Skin of body (tissue), 3 donors: Measurements from ENCODE around the gene SOX15. TPM values are rescaled to one million over a fixed set of nuclear protein-coding genes. Genes with fewer than 3 reads are reported as not detected.

ENCODE experiments used
- DNase-seq: peaks from one replicate; lab custom pipeline; 2025; lab: John Stamatoyannopoulos, UW
- small RNA-seq: library from RNA; depleted of rRNA; stranded (forward); fragments of <200 nt; gene quantifications from one replicate; pipeline ENCODE3, GENCODE V24; 2014; ENCODE audit warnings: low replicate concordance
- total RNA-seq: library from RNA; depleted of rRNA; stranded (reverse); fragments of >200 nt; gene quantifications from one replicate; pipeline ENCODE4 v1.2.3, GENCODE V29; 2014

Gene SOX15
- total RNA-seq, 1 donor from 2014 or later = 7.8 TPM

DNA sequence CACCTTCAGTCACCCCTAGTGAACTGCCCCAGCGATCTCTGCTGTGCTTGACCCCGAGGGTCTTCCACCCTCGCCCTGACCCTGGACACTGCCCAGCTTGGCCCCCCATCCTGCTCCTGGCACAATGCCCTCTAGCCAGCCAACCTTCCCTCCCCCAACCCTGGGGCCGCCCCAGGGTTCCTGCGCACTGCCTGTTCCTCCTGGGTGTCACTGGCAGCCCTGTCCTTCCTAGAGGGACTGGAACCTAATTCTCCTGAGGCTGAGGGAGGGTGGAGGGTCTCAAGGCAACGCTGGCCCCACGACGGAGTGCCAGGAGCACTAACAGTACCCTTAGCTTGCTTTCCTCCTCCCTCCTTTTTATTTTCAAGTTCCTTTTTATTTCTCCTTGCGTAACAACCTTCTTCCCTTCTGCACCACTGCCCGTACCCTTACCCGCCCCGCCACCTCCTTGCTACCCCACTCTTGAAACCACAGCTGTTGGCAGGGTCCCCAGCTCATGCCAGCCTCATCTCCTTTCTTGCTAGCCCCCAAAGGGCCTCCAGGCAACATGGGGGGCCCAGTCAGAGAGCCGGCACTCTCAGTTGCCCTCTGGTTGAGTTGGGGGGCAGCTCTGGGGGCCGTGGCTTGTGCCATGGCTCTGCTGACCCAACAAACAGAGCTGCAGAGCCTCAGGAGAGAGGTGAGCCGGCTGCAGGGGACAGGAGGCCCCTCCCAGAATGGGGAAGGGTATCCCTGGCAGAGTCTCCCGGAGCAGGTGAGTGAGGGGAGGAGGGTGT lies 31.2 kb downstream of the SOX15 start, which contains the start of gene TNFSF13:
Gene TNFSF13 (plus strand): TSS at position 207 of the 776 bp plus-strand sequence. CDS start 290 bp downstream, at position 497.
- no peak for DNase-seq

DNA sequence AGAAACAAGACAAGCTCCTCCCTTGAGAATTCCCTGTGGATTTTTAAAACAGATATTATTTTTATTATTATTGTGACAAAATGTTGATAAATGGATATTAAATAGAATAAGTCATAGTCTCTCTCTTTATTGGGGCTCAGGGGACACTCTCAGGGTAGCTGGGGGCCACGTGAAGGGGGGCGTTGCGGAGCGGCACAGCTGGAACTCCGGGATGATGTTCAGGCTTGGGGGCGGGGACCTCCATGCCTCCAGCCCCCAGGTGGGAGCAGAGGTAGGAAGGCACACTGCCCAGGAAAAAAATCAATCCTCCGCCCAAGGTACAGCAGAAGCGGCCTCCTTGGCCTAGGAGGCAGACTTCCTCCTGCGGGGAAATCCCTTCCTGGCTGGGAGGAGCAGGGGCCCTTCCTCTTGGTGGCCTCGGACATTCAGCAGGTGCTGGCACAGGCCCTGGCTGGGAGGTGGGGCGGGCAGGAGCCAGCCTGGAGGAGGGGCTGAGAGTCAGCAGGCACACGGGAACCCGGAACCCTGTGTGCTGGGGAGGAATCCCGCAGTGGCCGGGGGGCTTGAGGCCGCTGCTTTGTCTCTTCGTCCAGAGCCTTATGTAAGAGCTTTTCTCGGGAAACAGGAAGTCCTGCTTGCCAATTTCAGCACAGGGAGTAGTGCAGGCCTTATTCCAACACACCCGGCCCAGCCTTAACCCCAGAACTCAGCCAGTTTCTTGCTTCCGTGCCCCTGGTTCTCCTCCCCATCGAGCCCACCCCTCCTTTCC lies 31.9 kb downstream of the SOX15 start:
- peak; percentile 89 for DNase-seq

DNA sequence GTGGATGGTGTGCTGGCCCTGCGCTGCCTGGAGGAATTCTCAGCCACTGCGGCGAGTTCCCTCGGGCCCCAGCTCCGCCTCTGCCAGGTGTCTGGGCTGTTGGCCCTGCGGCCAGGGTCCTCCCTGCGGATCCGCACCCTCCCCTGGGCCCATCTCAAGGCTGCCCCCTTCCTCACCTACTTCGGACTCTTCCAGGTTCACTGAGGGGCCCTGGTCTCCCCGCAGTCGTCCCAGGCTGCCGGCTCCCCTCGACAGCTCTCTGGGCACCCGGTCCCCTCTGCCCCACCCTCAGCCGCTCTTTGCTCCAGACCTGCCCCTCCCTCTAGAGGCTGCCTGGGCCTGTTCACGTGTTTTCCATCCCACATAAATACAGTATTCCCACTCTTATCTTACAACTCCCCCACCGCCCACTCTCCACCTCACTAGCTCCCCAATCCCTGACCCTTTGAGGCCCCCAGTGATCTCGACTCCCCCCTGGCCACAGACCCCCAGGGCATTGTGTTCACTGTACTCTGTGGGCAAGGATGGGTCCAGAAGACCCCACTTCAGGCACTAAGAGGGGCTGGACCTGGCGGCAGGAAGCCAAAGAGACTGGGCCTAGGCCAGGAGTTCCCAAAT lies 32.6 kb downstream of the SOX15 start:
- DNase-seq = no peak

DNA sequence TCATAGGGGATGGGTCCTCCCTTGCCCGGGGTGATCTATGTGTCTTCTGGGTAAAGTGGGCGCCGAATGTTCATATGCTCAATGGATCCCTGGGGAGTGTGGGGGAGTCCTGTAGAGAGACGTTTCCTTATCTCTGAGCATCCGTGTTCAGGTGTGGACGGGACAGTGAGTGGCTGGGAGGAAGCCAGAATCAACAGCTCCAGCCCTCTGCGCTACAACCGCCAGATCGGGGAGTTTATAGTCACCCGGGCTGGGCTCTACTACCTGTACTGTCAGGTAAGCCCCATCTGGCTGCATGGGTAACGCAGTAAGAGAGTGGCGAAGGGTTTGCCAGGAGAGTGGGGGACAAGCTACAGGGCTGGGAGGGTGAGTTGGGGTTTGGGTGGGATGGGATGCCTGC lies 33.3 kb downstream of the SOX15 start:
- no peak for DNase-seq

DNA sequence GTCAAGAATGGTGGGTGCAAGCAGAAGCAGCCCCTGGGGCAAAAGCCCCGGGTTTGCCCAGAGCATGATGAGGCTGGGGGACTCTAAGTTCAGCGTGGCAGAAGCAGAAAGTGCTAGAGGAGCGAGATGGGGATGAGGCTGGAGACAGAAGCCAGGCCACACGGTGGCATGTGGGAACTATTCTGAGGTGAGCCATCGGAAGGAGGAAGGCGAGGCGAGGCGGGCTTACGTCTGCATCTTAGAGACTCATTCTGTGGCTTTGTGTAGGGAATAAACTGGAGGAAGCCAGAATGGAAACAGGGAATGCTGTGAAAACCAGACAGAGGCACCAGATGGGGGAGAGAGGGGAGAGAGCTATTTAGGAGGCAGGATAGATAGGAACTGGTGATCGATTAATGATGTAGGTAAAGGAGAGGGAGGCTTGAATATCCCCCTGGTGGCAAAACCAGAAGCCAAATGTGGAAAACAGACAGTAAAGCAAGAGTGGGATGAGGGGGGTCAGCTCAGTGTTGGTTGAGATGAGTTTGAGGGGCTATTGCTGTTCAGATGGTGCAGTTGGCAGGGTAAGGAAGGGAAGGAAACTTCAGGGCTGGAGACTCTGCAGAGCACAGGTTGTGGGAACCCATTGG lies 34.5 kb downstream of the SOX15 start:
- no peak for DNase-seq

DNA sequence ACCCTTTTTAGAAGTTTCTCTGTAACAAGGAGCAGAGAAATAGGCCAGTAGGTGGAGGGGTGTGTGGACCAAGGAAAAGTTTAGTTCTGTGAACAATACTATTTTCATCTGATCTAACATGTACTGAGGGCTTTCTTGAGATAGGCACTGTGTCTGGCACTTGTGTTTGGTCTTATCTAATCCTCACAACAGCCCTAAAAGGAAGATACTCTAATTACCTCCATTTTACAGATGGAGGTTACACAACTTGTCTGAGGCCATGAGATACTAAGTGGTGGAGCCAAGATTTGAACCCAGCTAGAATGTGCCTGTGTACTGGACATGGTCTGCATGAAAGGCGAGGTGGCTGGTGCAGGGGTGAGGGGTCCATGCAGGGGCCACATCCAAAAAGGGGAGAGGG lies 36.5 kb downstream of the SOX15 start:
- no peak for DNase-seq

DNA sequence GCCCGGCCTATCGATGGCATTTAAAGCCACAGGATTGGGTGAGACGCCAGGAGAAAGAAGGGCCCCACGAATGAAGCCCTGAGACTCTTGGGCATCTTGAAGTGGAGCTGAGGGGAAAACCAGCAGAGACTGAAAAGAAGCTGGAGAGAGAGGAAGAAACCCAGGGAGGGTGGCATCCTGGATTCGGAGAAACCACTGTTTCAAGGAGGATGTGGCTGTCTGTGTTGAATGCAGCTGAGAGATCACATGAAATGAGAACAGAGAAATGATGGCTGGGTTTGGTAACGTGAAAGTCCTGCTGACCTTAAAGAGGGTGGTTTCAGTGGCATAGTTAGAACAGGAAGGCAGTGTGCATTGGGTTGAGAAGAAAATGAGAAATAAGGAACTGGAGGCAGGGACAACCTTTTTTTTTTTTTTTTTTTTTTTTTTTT lies 37.3 kb downstream of the SOX15 start:
- peak; percentile 33 for DNase-seq

DNA sequence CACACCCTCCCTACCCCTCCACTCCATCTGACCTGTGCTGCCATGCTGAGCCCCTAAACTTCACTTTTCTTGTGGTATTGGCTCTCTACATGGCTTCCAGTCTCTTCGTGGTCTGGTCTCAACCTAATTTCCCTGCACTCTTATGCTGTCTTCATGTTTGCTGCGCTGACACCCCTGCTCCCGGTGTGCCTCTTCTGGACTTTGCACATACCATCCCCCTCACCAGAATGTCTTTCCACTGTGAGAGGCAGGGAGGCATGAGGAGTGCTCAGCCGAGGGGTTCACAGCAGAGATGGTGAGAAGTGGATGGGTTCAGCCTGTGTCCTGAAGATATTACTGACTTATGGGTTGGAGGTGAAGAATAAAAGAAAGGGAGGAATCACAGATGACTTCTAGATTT lies 38.5 kb downstream of the SOX15 start:
- DNase-seq = no peak

DNA sequence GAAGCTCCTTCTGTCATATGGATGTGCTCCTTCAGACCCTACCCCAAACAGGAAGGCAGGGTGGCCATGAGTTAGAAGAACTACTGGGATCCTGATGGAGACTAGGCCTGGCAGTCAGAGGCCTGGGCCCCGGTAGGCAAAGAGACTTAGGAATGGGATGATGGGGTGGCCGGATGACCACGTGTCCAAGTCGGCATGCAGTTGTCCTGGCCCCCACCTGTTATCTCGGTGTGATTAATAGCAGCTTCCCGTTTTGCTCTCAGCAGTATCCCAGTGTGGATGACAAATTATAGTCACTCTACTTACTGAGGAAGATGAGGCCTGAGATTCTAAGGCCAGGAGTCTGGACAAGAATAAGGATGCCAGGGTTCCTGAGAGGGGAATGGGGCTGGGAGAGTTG lies 39.5 kb downstream of the SOX15 start:
- DNase-seq = no peak

DNA sequence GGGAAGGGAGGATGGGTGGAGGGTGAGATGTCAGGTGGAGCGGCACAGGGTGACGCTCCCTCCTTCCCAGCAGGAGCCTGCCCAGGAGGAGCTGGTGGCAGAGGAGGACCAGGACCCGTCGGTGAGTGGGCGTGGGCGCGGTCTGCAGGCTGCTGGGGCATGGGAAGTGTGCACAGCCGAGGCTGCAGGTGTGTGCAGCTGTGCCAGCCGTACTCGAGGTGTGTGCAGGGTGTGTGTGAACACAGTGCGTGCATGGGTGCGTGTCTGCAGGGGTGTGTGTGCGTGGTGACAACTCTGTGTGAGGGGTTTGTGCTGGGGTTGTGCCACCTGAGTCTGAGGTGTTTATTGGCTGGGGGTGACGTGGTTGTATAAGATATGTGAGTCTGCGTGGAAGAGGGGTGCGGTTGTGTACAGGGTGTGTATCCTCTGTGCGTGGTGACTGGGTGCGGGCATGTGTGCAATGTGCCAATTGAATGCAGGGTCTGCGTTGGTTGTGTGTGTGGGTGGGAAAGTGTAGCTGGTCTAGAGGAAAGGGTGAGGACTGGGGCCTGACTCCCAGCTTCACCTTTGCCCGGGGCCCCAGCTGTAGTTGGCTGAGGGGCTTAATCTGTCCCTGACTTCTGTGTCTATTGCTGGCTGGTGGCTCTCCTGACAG lies 40.4 kb downstream of the SOX15 start:
- no peak for DNase-seq

DNA sequence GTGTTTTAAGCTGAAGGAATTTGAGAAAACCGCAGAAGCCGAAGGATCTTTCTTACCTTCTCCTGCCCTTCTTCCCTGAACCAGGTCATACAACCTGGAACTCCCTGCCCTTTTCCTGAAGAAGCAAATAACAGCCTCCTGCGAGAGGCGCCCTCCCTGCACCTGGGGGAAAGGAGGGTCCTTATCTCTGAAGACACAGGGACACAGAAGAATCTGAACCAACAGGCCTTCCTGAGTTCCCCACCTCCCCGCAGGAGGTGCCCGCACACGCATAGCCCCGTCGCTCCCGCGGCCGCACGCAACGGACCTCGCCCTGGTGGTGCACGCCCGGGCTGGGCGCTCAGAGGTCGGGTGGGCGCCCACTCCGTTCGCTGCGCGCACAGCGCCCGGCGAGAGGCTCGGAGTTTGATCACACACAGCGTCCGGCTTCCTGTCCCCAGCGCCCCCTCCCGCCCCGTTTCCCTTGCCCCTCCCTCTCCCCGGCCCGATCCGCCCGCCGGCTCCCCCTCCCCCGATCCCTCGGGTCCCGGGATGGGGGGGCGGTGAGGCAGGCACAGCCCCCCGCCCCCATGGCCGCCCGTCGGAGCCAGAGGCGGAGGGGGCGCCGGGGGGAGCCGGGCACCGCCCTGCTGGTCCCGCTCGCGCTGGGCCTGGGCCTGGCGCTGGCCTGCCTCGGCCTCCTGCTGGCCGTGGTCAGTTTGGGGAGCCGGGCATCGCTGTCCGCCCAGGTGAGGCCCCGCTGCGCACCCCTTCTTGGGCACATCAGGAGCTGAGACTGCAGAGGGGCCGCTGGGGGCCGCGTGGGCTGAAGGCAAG lies 41.1 kb downstream of the SOX15 start, which contains the start of gene TNFSF12:
Gene TNFSF12 (plus strand): TSS at position 474 of the 816 bp plus-strand sequence. CDS start 96 bp downstream, at position 570.
- DNase-seq = no peak

DNA sequence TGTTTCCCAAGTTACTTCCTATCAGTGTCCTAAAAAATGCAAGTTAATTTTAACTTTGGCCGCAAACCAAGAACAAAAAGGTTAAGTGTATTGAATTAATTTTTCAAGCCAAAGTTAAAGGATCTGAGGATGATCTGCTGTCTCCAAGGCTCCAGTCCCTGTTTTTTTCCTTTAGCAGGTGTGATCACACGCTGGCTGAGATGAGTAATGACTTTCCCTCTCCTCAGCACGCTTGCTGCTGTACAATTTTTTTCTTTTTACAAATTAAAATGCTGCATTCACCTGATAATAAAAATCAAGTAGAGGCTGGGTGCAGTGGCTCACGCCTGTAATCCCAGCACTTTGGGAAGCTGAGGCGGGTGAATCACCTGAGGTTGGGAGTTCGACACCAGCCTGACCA lies 45.0 kb downstream of the SOX15 start:
- DNase-seq = no peak

DNA sequence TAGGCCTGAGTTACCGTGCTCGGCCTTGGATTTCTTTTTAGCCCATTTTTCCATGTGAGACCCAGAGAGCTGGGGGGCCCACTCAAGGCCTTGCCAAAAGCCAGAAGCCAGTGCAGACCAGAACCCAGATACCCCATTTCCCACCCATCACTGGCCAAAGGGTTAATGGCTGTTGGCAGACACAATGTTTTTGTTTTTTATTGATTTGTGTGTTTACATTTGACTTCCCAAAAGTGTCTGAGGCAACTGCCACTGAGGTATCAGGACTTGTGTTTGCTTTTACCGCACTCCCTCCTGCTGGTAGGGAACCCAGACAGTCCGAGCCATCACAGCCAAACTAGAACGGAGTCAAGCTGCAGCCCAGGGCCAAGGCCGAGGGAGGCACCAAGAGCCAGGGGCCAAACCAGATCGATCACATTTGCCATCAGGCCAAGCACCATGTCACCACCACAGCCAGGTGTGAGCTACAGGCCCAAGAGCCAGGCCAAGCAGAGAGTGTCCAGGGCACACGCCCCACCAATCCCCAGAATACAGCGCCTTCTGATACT lies 48.7 kb downstream of the SOX15 start:
- no peak for DNase-seq

DNA sequence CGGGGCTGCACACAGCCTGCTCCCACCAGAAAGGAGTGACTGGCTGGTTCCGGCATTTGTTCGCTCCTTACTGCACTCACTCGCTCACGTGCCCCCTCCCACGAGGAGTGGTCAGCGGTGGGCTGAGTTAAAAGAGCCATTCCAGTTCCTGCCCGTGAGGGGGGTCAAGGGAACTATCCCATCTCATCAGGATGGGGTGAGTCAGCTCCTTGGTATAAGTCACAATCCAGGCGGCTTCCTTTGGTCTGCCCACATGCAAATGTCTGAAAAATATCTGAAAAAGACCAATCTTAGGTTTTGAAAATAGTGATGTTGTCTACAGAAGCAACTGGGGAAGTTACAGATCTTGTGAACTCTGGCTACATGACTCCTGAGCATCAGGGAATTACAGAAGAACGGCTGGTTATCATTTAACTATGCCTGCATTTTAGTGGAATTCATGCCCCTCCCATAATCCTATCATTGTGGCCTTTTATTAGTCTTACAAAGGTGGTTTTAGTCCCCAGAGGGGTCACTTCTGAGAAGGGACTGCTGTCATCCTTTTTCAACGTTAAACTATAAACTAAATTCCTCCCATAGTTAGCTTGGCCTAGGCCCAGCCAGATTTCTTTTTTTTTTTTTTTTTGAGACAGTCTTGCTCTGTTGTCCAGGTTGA lies 50.9 kb downstream of the SOX15 start:
- no peak for DNase-seq

Small RNAs within 50 kb of the gene (small RNA-seq; reads per million reads assigned to genes)
- gene CD68 (not detected), gene SNORA48 (not detected), gene SNORD10 (not detected)

Other genes starting within 250 kb of the SOX15 start
- gene KCTD11, start 237.9 kb downstream of the SOX15 start, total RNA-seq = 6.3 TPM
- gene TMEM95, start 234.9 kb downstream of the SOX15 start, total RNA-seq = not detected
- 2.5 TPM for gene TNK1, start 209.0 kb downstream of the SOX15 start, total RNA-seq
- 16.0 TPM for gene PLSCR3, start 195.6 kb downstream of the SOX15 start, total RNA-seq
- gene TMEM256, start 186.0 kb downstream of the SOX15 start, total RNA-seq = 75.9 TPM
- gene NLGN2, start 182.2 kb downstream of the SOX15 start, total RNA-seq = 8.8 TPM
- gene SPEM1, start 169.8 kb downstream of the SOX15 start, total RNA-seq = not detected
- not detected for gene SPEM2, start 164.5 kb downstream of the SOX15 start, total RNA-seq
- gene SPEM3, start 161.2 kb downstream of the SOX15 start, total RNA-seq = not detected
- 3.3 TPM for gene TMEM102, start 154.7 kb downstream of the SOX15 start, total RNA-seq
- 3.4 TPM for gene FGF11, start 150.6 kb downstream of the SOX15 start, total RNA-seq
- 12.5 TPM for gene CHRNB1, start 145.0 kb downstream of the SOX15 start, total RNA-seq
- 16.7 TPM for gene ZBTB4, start 110.5 kb downstream of the SOX15 start, total RNA-seq
- gene SLC35G6, start 108.6 kb downstream of the SOX15 start, total RNA-seq = not detected
- gene POLR2A, start 105.7 kb downstream of the SOX15 start, total RNA-seq = 73.0 TPM
- 4.5 TPM for gene TNFSF12, start 41.0 kb downstream of the SOX15 start, total RNA-seq
- gene TNFSF13, start 31.3 kb downstream of the SOX15 start, total RNA-seq = 1.7 TPM
- 29.8 TPM for gene SENP3, start 28.2 kb downstream of the SOX15 start, total RNA-seq
- gene CD68, start 10.5 kb downstream of the SOX15 start, total RNA-seq = 9.2 TPM
- gene MPDU1, start 6.2 kb downstream of the SOX15 start, total RNA-seq = 30.7 TPM
- 25.5 TPM for gene FXR2, start 24.8 kb upstream of the SOX15 start, total RNA-seq
- 33.8 TPM for gene SAT2, start 37.7 kb upstream of the SOX15 start, total RNA-seq
- gene SHBG, start 40.0 kb upstream of the SOX15 start, total RNA-seq = 0.49 TPM
- gene ATP1B2, start 60.8 kb upstream of the SOX15 start, total RNA-seq = 2.9 TPM
- 30.2 TPM for gene TP53, start 97.4 kb upstream of the SOX15 start, total RNA-seq
- 3.2 TPM for gene WRAP53, start 98.4 kb upstream of the SOX15 start, total RNA-seq
- 3.9 TPM for gene EFNB3, start 115.1 kb upstream of the SOX15 start, total RNA-seq
- gene DNAH2, start 127.7 kb upstream of the SOX15 start, total RNA-seq = 0.10 TPM
- gene KDM6B, start 244.1 kb upstream of the SOX15 start, total RNA-seq = 30.6 TPM